Right lobe of liver (tissue), 4 donors: ENCODE measurements around the gene CPD.

Source experiments
- POLR2A ChIP-seq: fragments of 450-650 bp; IDR thresholded peaks from one replicate; pipeline ENCODE4 v1.6.1; 2017; ENCODE audit warnings: antibody characterized with exemption, mild to moderate bottlenecking
- TF ChIP-seq, protein P1 (sequence below), 4 donors: fragments of 200-600 bp in 3 of 4; fragments of 450-650 bp in 1 of 4; IDR thresholded peaks; one replicate each; pipeline versions ENCODE4 v1.5.1 to v1.8.0; 2016 to 2022; ENCODE audit warnings: antibody characterized with exemption in 4 of 4, mild to moderate bottlenecking in 2 of 4
- donor health status: DM: no; HTN: no; CAD: no.
- donor health status: DM: no; HTN: no; CAD: no.
- donor health status: DM: no; HTN: yes; CAD: no.

DNA sequence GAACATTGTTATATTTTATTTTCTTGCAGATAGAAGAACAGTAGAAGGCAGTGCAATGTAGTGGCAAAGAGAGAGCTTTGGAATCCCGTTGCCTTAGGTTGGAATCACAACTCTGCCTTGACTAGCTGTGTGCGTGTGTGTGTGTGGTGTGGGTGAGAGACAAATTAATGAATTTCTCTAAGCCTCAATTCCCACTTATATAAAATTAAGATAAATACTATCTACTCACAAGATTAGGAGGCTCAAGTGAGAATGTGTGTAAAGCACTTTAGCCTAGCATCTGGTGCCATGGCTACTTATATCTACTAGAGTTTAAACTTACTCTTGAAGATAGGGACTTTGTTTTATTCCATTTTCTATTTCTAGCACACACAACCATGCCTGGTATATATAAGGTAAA is 12.8 kb downstream of the CPD start:
- TF ChIP-seq, protein P1, sequence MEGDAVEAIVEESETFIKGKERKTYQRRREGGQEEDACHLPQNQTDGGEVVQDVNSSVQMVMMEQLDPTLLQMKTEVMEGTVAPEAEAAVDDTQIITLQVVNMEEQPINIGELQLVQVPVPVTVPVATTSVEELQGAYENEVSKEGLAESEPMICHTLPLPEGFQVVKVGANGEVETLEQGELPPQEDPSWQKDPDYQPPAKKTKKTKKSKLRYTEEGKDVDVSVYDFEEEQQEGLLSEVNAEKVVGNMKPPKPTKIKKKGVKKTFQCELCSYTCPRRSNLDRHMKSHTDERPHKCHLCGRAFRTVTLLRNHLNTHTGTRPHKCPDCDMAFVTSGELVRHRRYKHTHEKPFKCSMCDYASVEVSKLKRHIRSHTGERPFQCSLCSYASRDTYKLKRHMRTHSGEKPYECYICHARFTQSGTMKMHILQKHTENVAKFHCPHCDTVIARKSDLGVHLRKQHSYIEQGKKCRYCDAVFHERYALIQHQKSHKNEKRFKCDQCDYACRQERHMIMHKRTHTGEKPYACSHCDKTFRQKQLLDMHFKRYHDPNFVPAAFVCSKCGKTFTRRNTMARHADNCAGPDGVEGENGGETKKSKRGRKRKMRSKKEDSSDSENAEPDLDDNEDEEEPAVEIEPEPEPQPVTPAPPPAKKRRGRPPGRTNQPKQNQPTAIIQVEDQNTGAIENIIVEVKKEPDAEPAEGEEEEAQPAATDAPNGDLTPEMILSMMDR (IDR thresholded peaks at IDR 0.05): no peak
- no peak for TF ChIP-seq POLR2A
